RWPE2 (cell line): ENCODE measurements around the gene RTN4.
"Not testable (repeated sequence)": the region's sequence is repeated elsewhere in the genome, so short reads cannot be mapped to it uniquely, and the experiment has no call there.

Source experiments
- ATAC-seq: fragments of 200-7000 bp; cut with Tn5 transposase; 3 replicates; pipeline ENCODE4 v1.9.1; 2021; ENCODE audit warnings: low read depth
- DNase-seq: peaks from one replicate; pipeline ENCODE4 v3.0.0-alpha.2; 2020; ENCODE audit warnings: low spot score
- H3K27ac ChIP-seq: fragments of 450-650 bp; 2 replicates; pipeline ENCODE4 v1.5.1; 2017; ENCODE audit warnings: mild to moderate bottlenecking; ENCODE audit not compliant: poor library complexity, severe bottlenecking
- H3K27me3 ChIP-seq: fragments of 250-450 bp; sonication (Bioruptor Pico); 2 replicates; pipeline ENCODE4 v1.5.1; 2021; ENCODE audit warnings: mild to moderate bottlenecking, moderate library complexity; ENCODE audit not compliant: insufficient read depth, poor library complexity, severe bottlenecking
- H3K36me3 ChIP-seq: fragments of 250-450 bp; sonication (Bioruptor Pico); 2 replicates; pipeline ENCODE4 v1.5.1; 2020; ENCODE audit warnings: low read depth, mild to moderate bottlenecking, moderate library complexity
- H3K4me1 ChIP-seq: fragments of 250-450 bp; sonication (Bioruptor Pico); 2 replicates; pipeline ENCODE4 v1.5.1; 2021; ENCODE audit warnings: mild to moderate bottlenecking, moderate library complexity; ENCODE audit not compliant: insufficient read depth, poor library complexity, severe bottlenecking
- H3K4me3 ChIP-seq: fragments of 250-450 bp; sonication (Bioruptor Pico); 2 replicates; pipeline ENCODE4 v1.5.1; 2021; ENCODE audit warnings: mild to moderate bottlenecking, moderate library complexity; ENCODE audit not compliant: severe bottlenecking
- H3K9me3 ChIP-seq: fragments of 250-450 bp; sonication (Bioruptor Pico); 2 replicates; pipeline ENCODE4 v1.5.1; 2021; ENCODE audit warnings: mild to moderate bottlenecking, moderate library complexity; ENCODE audit not compliant: severe bottlenecking
- CTCF ChIP-seq: fragments of 450-650 bp; IDR thresholded peaks from one replicate; pipeline ENCODE4 v1.5.1; 2017; ENCODE audit warnings: mild to moderate bottlenecking, moderate library complexity; ENCODE audit not compliant: poor library complexity, severe bottlenecking

RTN4 gene

GRCh38 chr2:55096586-55096985 lies 46.3 kb upstream of the RTN4 start:
- no peak for TF ChIP-seq CTCF
- no peak for ATAC-seq
- H3K4me1 ChIP-seq = peaks cover 63% of the 10 kb centered on the region
- no peak for DNase-seq
- no peak overlapping the region for H3K4me3 ChIP-seq
- no peaks in the 10 kb centered on the region for H3K36me3 ChIP-seq
- H3K27me3 ChIP-seq = no peaks in the 10 kb centered on the region
- no peaks in the 10 kb centered on the region for H3K9me3 ChIP-seq
- peak overlapping the region; percentile 32 for H3K27ac ChIP-seq

GRCh38 chr2:55093381-55093780 lies 43.1 kb upstream of the RTN4 start:
- Histone ChIP-seq H3K27me3 (no peaks in the 10 kb centered on the region), H3K4me3 (no peak overlapping the region), H3K27ac (peak overlapping the region; percentile 85), H3K9me3 (no peaks in the 10 kb centered on the region), H3K4me1 (peaks cover 41% of the 10 kb centered on the region), H3K36me3 (no peaks in the 10 kb centered on the region)
- ATAC-seq = peak; percentile 97
- no peak for TF ChIP-seq CTCF
- no peak for DNase-seq

GRCh38 chr2:55092439-55092838 lies 42.2 kb upstream of the RTN4 start:
- H3K27ac ChIP-seq = peak overlapping the region; percentile 85
- no peaks in the 10 kb centered on the region for H3K27me3 ChIP-seq
- H3K4me3 ChIP-seq = no peak overlapping the region
- H3K9me3 ChIP-seq = no peaks in the 10 kb centered on the region
- DNase-seq = no peak
- TF ChIP-seq CTCF = no peak
- H3K4me1 ChIP-seq = peaks cover 34% of the 10 kb centered on the region
- H3K36me3 ChIP-seq = no peaks in the 10 kb centered on the region
- ATAC-seq = peak; percentile 44; the same call in 2 of the 3 replicates

- not testable (repeated sequence) for H3K27me3 ChIP-seq, DNase-seq, H3K4me3 ChIP-seq, H3K9me3 ChIP-seq, ATAC-seq, H3K36me3 ChIP-seq
- peaks cover 28% of the 10 kb centered on the region for H3K4me1 ChIP-seq
- peak overlapping the region; percentile 85 for H3K27ac ChIP-seq
Observed at GRCh38 chr2:55091681-55092080, 41.4 kb upstream of the RTN4 start.

GRCh38 chr2:55090702-55091101 lies 40.5 kb upstream of the RTN4 start:
- no peak overlapping the region for H3K4me3 ChIP-seq
- no peak overlapping the region for H3K27ac ChIP-seq
- H3K9me3 ChIP-seq = no peaks in the 10 kb centered on the region
- H3K36me3 ChIP-seq = no peaks in the 10 kb centered on the region
- no peak for ATAC-seq
- H3K4me1 ChIP-seq = peaks cover 26% of the 10 kb centered on the region
- no peak for TF ChIP-seq CTCF
- no peaks in the 10 kb centered on the region for H3K27me3 ChIP-seq
- DNase-seq = no peak
